HepG2 (cell line): ENCODE measurements around the gene ALDH3A2. TPM values are rescaled to one million over a fixed set of nuclear protein-coding genes. Genes with fewer than 3 reads are reported as not detected.

ENCODE experiments used
- ARNT2 ChIP-seq: sonication (generic); formaldehyde crosslinking; IDR thresholded peaks from 2 replicates; pipeline ENCODE4 v1.8.0; 2022; ENCODE audit warnings: mild to moderate bottlenecking, low read depth, missing genetic modification reagents, moderate library complexity
- ELF4 ChIP-seq: sonication (generic); formaldehyde crosslinking; IDR thresholded peaks from 2 replicates; pipeline ENCODE4 v1.5.0; 2020; ENCODE audit warnings: missing genetic modification reagents, mild to moderate bottlenecking, moderate library complexity, borderline replicate concordance
- GLI4 ChIP-seq: sonication (generic); formaldehyde crosslinking; IDR thresholded peaks from 2 replicates; pipeline ENCODE4 v1.5.1; 2020; ENCODE audit warnings: missing genetic modification reagents, mild to moderate bottlenecking, moderate library complexity, borderline replicate concordance
- GTF3A ChIP-seq: sonication (generic); formaldehyde crosslinking; conservative IDR thresholded peaks from 2 replicates; pipeline ENCODE4 v1.4.0; 2020; ENCODE audit warnings: mild to moderate bottlenecking, missing genetic modification reagents
- MTA1 ChIP-seq: sonication (generic); formaldehyde crosslinking; IDR thresholded peaks from 2 replicates; pipeline ENCODE4 v1.4.0; 2020; ENCODE audit warnings: missing genetic modification reagents, mild to moderate bottlenecking, borderline replicate concordance
- RFXANK ChIP-seq: IDR thresholded peaks from 2 replicates; pipeline ENCODE4 v1.6.1; 2016
- TEF ChIP-seq: sonication (generic); formaldehyde crosslinking; IDR thresholded peaks from 2 replicates; pipeline ENCODE4 v1.5.0; 2020; ENCODE audit warnings: missing genetic modification reagents
- THAP9 ChIP-seq: sonication (generic); formaldehyde crosslinking; IDR thresholded peaks from 2 replicates; pipeline ENCODE4; 2020; ENCODE audit warnings: missing genetic modification reagents, mild to moderate bottlenecking, borderline replicate concordance
- TOE1 ChIP-seq: sonication (generic); formaldehyde crosslinking; IDR thresholded peaks from 2 replicates; pipeline ENCODE4 v1.4.0; 2020; ENCODE audit warnings: mild to moderate bottlenecking, missing genetic modification reagents
- YEATS2 ChIP-seq: sonication (generic); formaldehyde crosslinking; IDR thresholded peaks from 2 replicates; pipeline ENCODE4 v1.4.0; 2020; ENCODE audit warnings: missing genetic modification reagents, borderline replicate concordance
- ZNF143 ChIP-seq: sonication (generic); formaldehyde crosslinking; IDR thresholded peaks from 2 replicates; pipeline ENCODE4 v1.4.0; 2020; ENCODE audit warnings: missing genetic modification reagents
- ZNF260 ChIP-seq: sonication (generic); formaldehyde crosslinking; IDR thresholded peaks from 2 replicates; pipeline ENCODE4 v1.4.0; 2020; ENCODE audit warnings: missing genetic modification reagents, low read depth, mild to moderate bottlenecking, borderline replicate concordance
- ZNF274 ChIP-seq: sonication (generic); formaldehyde crosslinking; IDR thresholded peaks from 2 replicates; pipeline ENCODE4 v1.5.1; 2020; ENCODE audit warnings: mild to moderate bottlenecking, missing genetic modification reagents
- ZNF512 ChIP-seq: sonication (generic); formaldehyde crosslinking; IDR thresholded peaks from 2 replicates; pipeline ENCODE4 v1.4.0; 2020; ENCODE audit warnings: mild to moderate bottlenecking, missing genetic modification reagents
- ZNF614 ChIP-seq: IDR thresholded peaks from 2 replicates; pipeline ENCODE4 v1.6.1; 2018; ENCODE audit warnings: missing biosample characterization, missing genetic modification reagents, inconsistent platforms, borderline replicate concordance
- ZNF766 ChIP-seq: sonication (generic); formaldehyde crosslinking; IDR thresholded peaks from 2 replicates; pipeline ENCODE4 v1.5.0; 2020; ENCODE audit warnings: missing genetic modification reagents, borderline replicate concordance
- polyA plus RNA-seq, 8 experiments: library from polyadenylated mRNA; depleted of rRNA in 3 of 8; stranded (reverse) in 7 of 8; unstranded in 1 of 8; fragments of >200 nt; fragmentation: Illumina TruSeq in 4 of 8; extraction: Trizol in 4 of 8; gene quantifications; 2 replicates each; pipeline versions ENCODE4 v1.2.1 to v1.2.3, GENCODE V29; 2011 to 2016; ENCODE audit warnings: low read depth in 4 of 8, missing spikeins in 1 of 8, mixed read lengths in 1 of 8; ENCODE audit not compliant: insufficient read depth in 1 of 8
- total RNA-seq, 5 experiments: library from RNA; depleted of rRNA; stranded (reverse); fragments of >200 nt; fragmentation: Illumina TruSeq; extraction: Trizol; gene quantifications; 2 replicates each; pipeline ENCODE4 v1.2.3, GENCODE V29; 2016; ENCODE audit warnings: low read depth in 1 of 5
- TF ChIP-seq, protein P1 (sequence below), 2 experiments: sonication (generic) in 1 of 2; formaldehyde crosslinking in 1 of 2; IDR thresholded peaks; 2 replicates each; pipeline versions ENCODE4 v1.6.1 to v1.9.0; 2014 to 2022; ENCODE audit warnings: antibody characterized with exemption in 1 of 2, borderline replicate concordance in 1 of 2, inconsistent platforms in 1 of 2, low read depth in 1 of 2, missing genetic modification reagents in 1 of 2

The ALDH3A2 gene
- total and polyA plus RNA-seq, 2 of the 13 experiments (the other 11 are each of a cell fraction or from before 2014, with no cell fraction given), result 80.8 to 180 TPM

GRCh38 chr17:19703828-19704613, 55.5 kb downstream of the ALDH3A2 start (continued):
- no peak for TF ChIP-seq THAP9 (CRISPR knock-in tag)
- 0 out of 2 replicates have a peak, but pooled peaks have one; percentile 54 for TF ChIP-seq ZNF274
- TF ChIP-seq ARNT2, result 0 out of 2 replicates have a peak, but pooled peaks have one; percentile 40
- no peak for TF ChIP-seq TOE1 (CRISPR knock-in tag)
- 0 out of 2 replicates have a peak, but pooled peaks have one; percentile 58 for TF ChIP-seq GLI4 (CRISPR knock-in tag)
- TF ChIP-seq MTA1 (CRISPR knock-in tag), result peak; percentile 56; the same call in 1 of the 2 replicates
- TF ChIP-seq ZNF143 (CRISPR knock-in tag), result no peak
- no peak for TF ChIP-seq ZNF614 (CRISPR knock-in tag)
- TF ChIP-seq YEATS2 (CRISPR knock-in tag), result no peak
- no peak for TF ChIP-seq ZNF766 (CRISPR knock-in tag)
- TF ChIP-seq ZNF260 (CRISPR knock-in tag), result no peak
- TF ChIP-seq RFXANK (CRISPR knock-in tag), result no peak
- TF ChIP-seq, protein P1, sequence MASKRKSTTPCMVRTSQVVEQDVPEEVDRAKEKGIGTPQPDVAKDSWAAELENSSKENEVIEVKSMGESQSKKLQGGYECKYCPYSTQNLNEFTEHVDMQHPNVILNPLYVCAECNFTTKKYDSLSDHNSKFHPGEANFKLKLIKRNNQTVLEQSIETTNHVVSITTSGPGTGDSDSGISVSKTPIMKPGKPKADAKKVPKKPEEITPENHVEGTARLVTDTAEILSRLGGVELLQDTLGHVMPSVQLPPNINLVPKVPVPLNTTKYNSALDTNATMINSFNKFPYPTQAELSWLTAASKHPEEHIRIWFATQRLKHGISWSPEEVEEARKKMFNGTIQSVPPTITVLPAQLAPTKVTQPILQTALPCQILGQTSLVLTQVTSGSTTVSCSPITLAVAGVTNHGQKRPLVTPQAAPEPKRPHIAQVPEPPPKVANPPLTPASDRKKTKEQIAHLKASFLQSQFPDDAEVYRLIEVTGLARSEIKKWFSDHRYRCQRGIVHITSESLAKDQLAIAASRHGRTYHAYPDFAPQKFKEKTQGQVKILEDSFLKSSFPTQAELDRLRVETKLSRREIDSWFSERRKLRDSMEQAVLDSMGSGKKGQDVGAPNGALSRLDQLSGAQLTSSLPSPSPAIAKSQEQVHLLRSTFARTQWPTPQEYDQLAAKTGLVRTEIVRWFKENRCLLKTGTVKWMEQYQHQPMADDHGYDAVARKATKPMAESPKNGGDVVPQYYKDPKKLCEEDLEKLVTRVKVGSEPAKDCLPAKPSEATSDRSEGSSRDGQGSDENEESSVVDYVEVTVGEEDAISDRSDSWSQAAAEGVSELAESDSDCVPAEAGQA (IDR thresholded peaks at IDR 0.05; ENCODE audit: low read depth), result no peak
- TF ChIP-seq, protein P1 (CRISPR knock-in tag; IDR thresholded peaks at IDR 0.05; ENCODE audit: borderline replicate concordance), result no peak
- no peak for TF ChIP-seq ZNF512 (CRISPR knock-in tag)
- TF ChIP-seq TEF (CRISPR knock-in tag), result no peak
- 0 out of 2 replicates have a peak, but pooled peaks have one; percentile 25 for TF ChIP-seq GTF3A (CRISPR knock-in tag)
- TF ChIP-seq ELF4 (CRISPR knock-in tag), result no peak
